Peyer's patch (tissue), 4 donors: Measurements from ENCODE around the gene RBM20.

ENCODE experiments used
- POLR2A ChIP-seq, 2 donors: fragments of 450-650 bp; IDR thresholded peaks; one replicate each; pipeline ENCODE4 v1.5.1; 2017; ENCODE audit warnings: antibody characterized with exemption in 2 of 2, mild to moderate bottlenecking in 2 of 2, moderate library complexity in 2 of 2
- TF ChIP-seq, protein P1 (sequence below), 6 experiments: fragments of 450-650 bp in 4 of 6; fragments of 200-600 bp in 2 of 6; sonication (generic) in 1 of 6; IDR thresholded peaks; one replicate each; pipeline ENCODE4 v1.5.1; 2017 to 2019; ENCODE audit warnings: antibody characterized with exemption in 6 of 6, mild to moderate bottlenecking in 3 of 6, moderate library complexity in 1 of 6

DNA sequence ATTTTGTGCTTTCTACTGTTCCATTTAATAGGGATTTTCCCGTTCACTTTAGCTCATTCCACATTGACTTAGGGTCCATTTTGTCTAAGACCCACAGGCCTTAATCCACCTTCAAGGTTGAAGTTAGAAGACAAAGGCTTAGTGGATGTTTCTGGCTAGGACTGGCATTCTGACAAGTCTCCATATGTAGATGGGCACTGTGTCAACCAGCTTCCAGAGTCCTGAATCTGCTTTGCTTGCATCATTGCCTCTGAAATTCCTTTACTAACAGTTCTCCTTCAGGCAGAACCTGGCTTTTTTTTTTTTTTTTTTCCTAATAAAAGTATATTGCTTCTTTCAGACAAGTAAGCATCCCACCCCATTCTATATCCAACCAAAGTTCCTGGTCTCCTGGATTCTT is 158.0 kb downstream of the RBM20 start:
- TF ChIP-seq, protein P1, sequence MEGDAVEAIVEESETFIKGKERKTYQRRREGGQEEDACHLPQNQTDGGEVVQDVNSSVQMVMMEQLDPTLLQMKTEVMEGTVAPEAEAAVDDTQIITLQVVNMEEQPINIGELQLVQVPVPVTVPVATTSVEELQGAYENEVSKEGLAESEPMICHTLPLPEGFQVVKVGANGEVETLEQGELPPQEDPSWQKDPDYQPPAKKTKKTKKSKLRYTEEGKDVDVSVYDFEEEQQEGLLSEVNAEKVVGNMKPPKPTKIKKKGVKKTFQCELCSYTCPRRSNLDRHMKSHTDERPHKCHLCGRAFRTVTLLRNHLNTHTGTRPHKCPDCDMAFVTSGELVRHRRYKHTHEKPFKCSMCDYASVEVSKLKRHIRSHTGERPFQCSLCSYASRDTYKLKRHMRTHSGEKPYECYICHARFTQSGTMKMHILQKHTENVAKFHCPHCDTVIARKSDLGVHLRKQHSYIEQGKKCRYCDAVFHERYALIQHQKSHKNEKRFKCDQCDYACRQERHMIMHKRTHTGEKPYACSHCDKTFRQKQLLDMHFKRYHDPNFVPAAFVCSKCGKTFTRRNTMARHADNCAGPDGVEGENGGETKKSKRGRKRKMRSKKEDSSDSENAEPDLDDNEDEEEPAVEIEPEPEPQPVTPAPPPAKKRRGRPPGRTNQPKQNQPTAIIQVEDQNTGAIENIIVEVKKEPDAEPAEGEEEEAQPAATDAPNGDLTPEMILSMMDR (IDR thresholded peaks at IDR 0.05), result no peak
- no peak for TF ChIP-seq POLR2A (IDR thresholded peaks at IDR 0.05)
